ENCODE measurements around the gene PLEKHG1. TPM values are rescaled to one million over a fixed set of nuclear protein-coding genes. Genes with fewer than 3 reads are reported as not detected.

Gene PLEKHG1
- total RNA-seq = 10 to 100 TPM; 35.0 to 60.8 (median 43.8) TPM

DNA sequence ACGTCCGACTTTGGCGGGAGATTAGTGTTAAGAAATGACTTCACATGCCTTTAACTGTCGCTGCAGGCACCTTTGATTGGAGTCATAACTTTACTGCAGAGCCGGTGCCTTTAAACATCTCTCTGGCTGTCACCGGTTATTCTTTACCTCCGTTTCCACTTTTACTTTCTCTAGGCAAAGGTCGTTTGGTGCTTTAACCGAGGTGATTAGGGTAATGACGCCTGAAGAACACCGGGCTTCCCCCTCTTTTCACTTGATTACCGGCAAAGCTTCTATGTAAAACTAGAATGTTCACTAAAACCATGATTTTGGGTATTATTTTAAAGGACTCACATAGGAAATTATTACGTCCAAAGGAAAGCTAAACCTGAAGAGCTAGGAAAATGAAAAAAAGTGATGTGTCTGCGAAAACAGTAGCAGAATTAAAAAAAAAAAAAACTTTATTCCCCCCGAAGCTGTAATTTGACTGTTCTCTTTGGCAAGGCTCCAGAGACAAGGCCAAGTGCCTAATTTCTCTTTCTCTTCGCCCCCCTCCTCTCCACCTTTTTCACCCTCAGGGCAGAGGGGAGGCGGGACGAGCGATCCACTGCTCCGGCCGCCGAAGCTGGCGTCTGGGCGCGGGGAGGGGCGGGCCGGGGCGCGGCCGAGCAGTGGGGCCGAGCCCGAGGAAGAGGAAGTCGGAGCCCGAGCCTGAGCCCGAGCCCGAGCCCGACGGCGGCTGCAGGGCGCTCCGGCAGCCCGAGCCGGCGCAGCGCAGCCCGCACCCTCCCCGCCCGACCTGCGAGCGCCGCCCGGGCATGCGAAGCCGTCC is at the start of gene PLEKHG1:
PLEKHG1 (plus strand) TSS at position 687 of the 811 bp plus-strand sequence. CDS start 133,797 bp downstream, outside the sequence.
- peak; percentile 83 to 84 for DNase-seq (ENCODE audit: low spot score in 2 of 2)

DNA sequence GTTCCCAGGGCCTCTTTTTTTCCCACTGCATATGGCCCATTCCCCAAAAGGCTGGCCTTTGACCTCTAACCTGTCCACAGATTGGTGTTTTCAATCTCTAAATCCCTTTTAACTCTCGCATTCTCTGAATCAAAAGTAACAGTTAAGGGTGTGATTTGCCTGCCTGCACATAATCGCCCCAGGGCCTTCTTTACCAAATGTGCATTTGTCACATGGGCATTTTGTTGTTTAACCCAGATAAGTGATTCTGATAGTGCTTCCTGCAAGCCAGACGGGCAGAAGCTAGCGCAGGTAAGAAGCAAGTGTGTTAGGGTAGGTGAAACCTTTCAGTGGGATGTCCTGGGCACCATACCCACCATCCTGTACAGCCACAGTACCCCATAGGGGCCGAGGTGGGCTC is 49.4 kb upstream of the PLEKHG1 start:
- TF ChIP-seq, protein P1, sequence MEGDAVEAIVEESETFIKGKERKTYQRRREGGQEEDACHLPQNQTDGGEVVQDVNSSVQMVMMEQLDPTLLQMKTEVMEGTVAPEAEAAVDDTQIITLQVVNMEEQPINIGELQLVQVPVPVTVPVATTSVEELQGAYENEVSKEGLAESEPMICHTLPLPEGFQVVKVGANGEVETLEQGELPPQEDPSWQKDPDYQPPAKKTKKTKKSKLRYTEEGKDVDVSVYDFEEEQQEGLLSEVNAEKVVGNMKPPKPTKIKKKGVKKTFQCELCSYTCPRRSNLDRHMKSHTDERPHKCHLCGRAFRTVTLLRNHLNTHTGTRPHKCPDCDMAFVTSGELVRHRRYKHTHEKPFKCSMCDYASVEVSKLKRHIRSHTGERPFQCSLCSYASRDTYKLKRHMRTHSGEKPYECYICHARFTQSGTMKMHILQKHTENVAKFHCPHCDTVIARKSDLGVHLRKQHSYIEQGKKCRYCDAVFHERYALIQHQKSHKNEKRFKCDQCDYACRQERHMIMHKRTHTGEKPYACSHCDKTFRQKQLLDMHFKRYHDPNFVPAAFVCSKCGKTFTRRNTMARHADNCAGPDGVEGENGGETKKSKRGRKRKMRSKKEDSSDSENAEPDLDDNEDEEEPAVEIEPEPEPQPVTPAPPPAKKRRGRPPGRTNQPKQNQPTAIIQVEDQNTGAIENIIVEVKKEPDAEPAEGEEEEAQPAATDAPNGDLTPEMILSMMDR (IDR thresholded peaks at IDR 0.05) = no peak
- TF ChIP-seq EP300 (IDR thresholded peaks at IDR 0.05) = no peak
- 86% methylated on average over 4 of the region's 5 CpGs for WGBS
- Histone ChIP-seq H3K4me3 (no peak overlapping the region), H3K27ac (no peak overlapping the region), H3K27me3 (no peaks in the 10 kb centered on the region), H3K36me3 (no peaks in the 10 kb centered on the region), H3K9me3 (no peaks in the 10 kb centered on the region), H3K4me1 (peaks cover 7% of the 10 kb centered on the region)
- no peak for DNase-seq (ENCODE audit: low spot score in 2 of 2)

More for the DNA sequence above, at the start of gene PLEKHG1:
- TF ChIP-seq, protein P1 (IDR thresholded peaks at IDR 0.05) = no peak
- TF ChIP-seq POLR2A (IDR thresholded peaks at IDR 0.05) = peak in 1 of 2 donors; percentile 29
- Histone ChIP-seq H3K4me3 (peak within 1 kb of the TSS; percentile 56), H3K4me1 (peaks cover 19% of the 10 kb centered on the region), H3K36me3 (no peaks in the 10 kb centered on the region), H3K9me3 (no peaks in the 10 kb centered on the region), H3K27me3 (peaks cover 6% of the 10 kb centered on the region), H3K27ac (peak within 1 kb of the TSS; percentile 68)
- WGBS = 18% methylated on average over 34 of the region's 54 CpGs

GRCh38 chr6:150557043-150557599 is 42.6 kb upstream of the PLEKHG1 start:
- H3K36me3 ChIP-seq = no peaks in the 10 kb centered on the region
- no peak for DNase-seq (ENCODE audit: low spot score in 2 of 2)
- WGBS = 68% methylated on average over 5 of the region's 5 CpGs
- no peak overlapping the region for H3K27ac ChIP-seq
- no peak for TF ChIP-seq POLR2A (IDR thresholded peaks at IDR 0.05)
- no peak for TF ChIP-seq POLR2AphosphoS5 (IDR thresholded peaks at IDR 0.05)
- TF ChIP-seq, protein P1 (IDR thresholded peaks at IDR 0.05) = no peak
- no peak for TF ChIP-seq EP300 (IDR thresholded peaks at IDR 0.05)
- H3K4me1 ChIP-seq = no peaks in the 10 kb centered on the region
- no peak overlapping the region for H3K4me3 ChIP-seq
- H3K9me3 ChIP-seq = no peaks in the 10 kb centered on the region
- no peaks in the 10 kb centered on the region for H3K27me3 ChIP-seq

- H3K36me3 ChIP-seq = no peaks in the 10 kb centered on the region
- no peak overlapping the region for H3K4me3 ChIP-seq
- 70% methylated on average over 6 of the region's 6 CpGs for WGBS
- H3K27ac ChIP-seq = no peak overlapping the region
- H3K27me3 ChIP-seq = no peaks in the 10 kb centered on the region
- TF ChIP-seq, protein P1 (IDR thresholded peaks at IDR 0.05) = no peak
- TF ChIP-seq POLR2A (IDR thresholded peaks at IDR 0.05) (no peak), POLR2AphosphoS5 (IDR thresholded peaks at IDR 0.05) (no peak), EP300 (IDR thresholded peaks at IDR 0.05) (no peak)
- H3K4me1 ChIP-seq = no peaks in the 10 kb centered on the region
- no peaks in the 10 kb centered on the region for H3K9me3 ChIP-seq
- no peak for DNase-seq (ENCODE audit: low spot score in 2 of 2)
Observed at GRCh38 chr6:150560004-150560883, 39.4 kb upstream of the PLEKHG1 start.

- DNase-seq (ENCODE audit: low spot score in 2 of 2) = no peak
- Histone ChIP-seq H3K4me3 (no peak overlapping the region), H3K27me3 (no peaks in the 10 kb centered on the region), H3K4me1 (no peaks in the 10 kb centered on the region), H3K36me3 (no peaks in the 10 kb centered on the region), H3K9me3 (no peaks in the 10 kb centered on the region), H3K27ac (no peak overlapping the region)
- WGBS = 84% methylated on average over 6 of the region's 6 CpGs
- TF ChIP-seq POLR2A (IDR thresholded peaks at IDR 0.05) (no peak), POLR2AphosphoS5 (IDR thresholded peaks at IDR 0.05) (no peak)
Observed at GRCh38 chr6:150560884-150561219, 38.8 kb upstream of the PLEKHG1 start.
